ENCODE results near the gene HBA1.

HBA1 gene

GRCh38 chr16:180101-180675 lies 3.7 kb downstream of the HBA1 start, which contains the start of gene HBQ1:
HBQ1 (plus strand) TSS chr16:180459; CDS start chr16:180487, 28 bp downstream.
- TF ChIP-seq, protein P1, sequence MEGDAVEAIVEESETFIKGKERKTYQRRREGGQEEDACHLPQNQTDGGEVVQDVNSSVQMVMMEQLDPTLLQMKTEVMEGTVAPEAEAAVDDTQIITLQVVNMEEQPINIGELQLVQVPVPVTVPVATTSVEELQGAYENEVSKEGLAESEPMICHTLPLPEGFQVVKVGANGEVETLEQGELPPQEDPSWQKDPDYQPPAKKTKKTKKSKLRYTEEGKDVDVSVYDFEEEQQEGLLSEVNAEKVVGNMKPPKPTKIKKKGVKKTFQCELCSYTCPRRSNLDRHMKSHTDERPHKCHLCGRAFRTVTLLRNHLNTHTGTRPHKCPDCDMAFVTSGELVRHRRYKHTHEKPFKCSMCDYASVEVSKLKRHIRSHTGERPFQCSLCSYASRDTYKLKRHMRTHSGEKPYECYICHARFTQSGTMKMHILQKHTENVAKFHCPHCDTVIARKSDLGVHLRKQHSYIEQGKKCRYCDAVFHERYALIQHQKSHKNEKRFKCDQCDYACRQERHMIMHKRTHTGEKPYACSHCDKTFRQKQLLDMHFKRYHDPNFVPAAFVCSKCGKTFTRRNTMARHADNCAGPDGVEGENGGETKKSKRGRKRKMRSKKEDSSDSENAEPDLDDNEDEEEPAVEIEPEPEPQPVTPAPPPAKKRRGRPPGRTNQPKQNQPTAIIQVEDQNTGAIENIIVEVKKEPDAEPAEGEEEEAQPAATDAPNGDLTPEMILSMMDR (conservative IDR thresholded peaks at IDR 0.05; ENCODE audit: low read depth, low read length), result no peak
- peak within 1 kb of the TSS; percentile 29 for H3K4me3 ChIP-seq (ENCODE audit: low read depth, low read length)

GRCh38 chr16:180681-181564 lies 4.4 kb downstream of the HBA1 start:
- peak overlapping the region; percentile 29 for H3K4me3 ChIP-seq (ENCODE audit: low read depth, low read length)
- TF ChIP-seq, protein P1 (conservative IDR thresholded peaks at IDR 0.05; ENCODE audit: low read depth, low read length), result peak; percentile 10
- DNase-seq (ENCODE audit: low read depth), result peak; percentile 68

More at GRCh38 chr16:180101-180675, 3.7 kb downstream of the HBA1 start, which contains the start of gene HBQ1:
- peak; percentile 13 for DNase-seq (ENCODE audit: low read depth)

DNA sequence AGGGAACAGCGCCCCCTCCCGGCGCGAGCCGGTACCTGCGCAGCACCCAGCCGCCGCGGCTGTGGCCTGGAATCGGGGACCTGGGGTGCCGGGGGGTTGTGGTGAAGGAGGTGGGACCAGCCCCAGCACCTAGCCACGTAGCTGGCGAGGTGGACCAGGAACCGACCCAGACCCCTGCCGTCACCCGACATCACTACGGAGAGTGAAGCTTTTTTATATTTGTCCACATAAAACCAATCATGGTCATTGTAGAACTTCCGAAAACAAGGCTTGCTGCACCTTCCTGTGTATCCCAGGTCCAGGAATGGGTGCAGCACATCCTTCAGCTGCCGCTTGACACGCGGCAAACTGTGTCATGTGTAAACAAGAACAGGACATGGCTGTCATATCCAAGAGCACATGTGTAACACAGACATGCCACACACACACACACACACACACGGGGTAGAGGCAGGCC lies 5.1 kb downstream of the HBA1 start:
- no peak overlapping the region for H3K4me3 ChIP-seq (ENCODE audit: low read depth, low read length)
- DNase-seq (ENCODE audit: low read depth), result peak; percentile 20
- TF ChIP-seq, protein P1 (conservative IDR thresholded peaks at IDR 0.05; ENCODE audit: low read depth, low read length), result peak; percentile 79

GRCh38 chr16:183005-183404 lies 6.5 kb downstream of the HBA1 start:
- no peak overlapping the region for H3K4me3 ChIP-seq (ENCODE audit: low read depth, low read length)
- DNase-seq (ENCODE audit: low read depth), result no peak
- TF ChIP-seq, protein P1 (conservative IDR thresholded peaks at IDR 0.05; ENCODE audit: low read depth, low read length), result no peak

GRCh38 chr16:185213-185612 lies 8.7 kb downstream of the HBA1 start:
- no peak for DNase-seq (ENCODE audit: low read depth)
- TF ChIP-seq, protein P1 (conservative IDR thresholded peaks at IDR 0.05; ENCODE audit: low read depth, low read length), result no peak

GRCh38 chr16:185691-186090 lies 9.2 kb downstream of the HBA1 start:
- no peak for DNase-seq (ENCODE audit: low read depth)
- TF ChIP-seq, protein P1 (conservative IDR thresholded peaks at IDR 0.05; ENCODE audit: low read depth, low read length), result no peak
- no peak overlapping the region for H3K4me3 ChIP-seq (ENCODE audit: low read depth, low read length)

More at GRCh38 chr16:185213-185612, 8.7 kb downstream of the HBA1 start:
- no peak overlapping the region for H3K4me3 ChIP-seq (ENCODE audit: low read depth, low read length)

All from choroid plexus epithelial cell (primary cell).